Hematopoietic multipotent progenitor cell treated with erythropoietin and hydrocortisone succinate and interleukin-3 and kit ligand, for 4 days (in vitro differentiated cells): ENCODE data around the gene CCDC192.
"Not testable (repeated sequence)": the region's sequence is repeated elsewhere in the genome, so short reads cannot be mapped to it uniquely, and the experiment has no call there.

Experiments
- DNase-seq: peaks from one replicate; pipeline ENCODE4 v3.0.0-alpha.2; 2015

CCDC192 gene

GRCh38 chr5:127702926-127703561 is at the start of gene CCDC192:
TSS of gene CCDC192 (plus strand) at chr5:127703391. CDS start at chr5:127703446, 55 bp downstream.
- no peak for DNase-seq

- no peak for DNase-seq
These were observed 46.4 kb upstream of the CCDC192 start for GRCh38 chr5:127656825-127657224.

GRCh38 chr5:127660047-127660733 is 43.0 kb upstream of the CCDC192 start:
- no peak for DNase-seq

- DNase-seq: no peak
These were observed 39.1 kb upstream of the CCDC192 start for GRCh38 chr5:127664093-127664492.

GRCh38 chr5:127665641-127666040 is 37.5 kb upstream of the CCDC192 start:
- no peak for DNase-seq

- no peak for DNase-seq
These were observed 37.0 kb upstream of the CCDC192 start for GRCh38 chr5:127666043-127666716.

GRCh38 chr5:127667926-127668325 is 35.3 kb upstream of the CCDC192 start:
- DNase-seq: no peak

- DNase-seq: no peak
These were observed 32.0 kb upstream of the CCDC192 start for GRCh38 chr5:127671218-127671617.

GRCh38 chr5:127673117-127673800 is 29.9 kb upstream of the CCDC192 start:
- no peak for DNase-seq

- DNase-seq: not testable (repeated sequence)
These were observed 26.2 kb upstream of the CCDC192 start for GRCh38 chr5:127676951-127677350.

GRCh38 chr5:127679691-127680330 is 23.4 kb upstream of the CCDC192 start:
- DNase-seq: not testable (repeated sequence)

GRCh38 chr5:127680595-127680994 is 22.6 kb upstream of the CCDC192 start:
- DNase-seq: no peak

GRCh38 chr5:127683008-127683407 is 20.2 kb upstream of the CCDC192 start:
- DNase-seq: no peak

GRCh38 chr5:127684726-127685467 is 18.3 kb upstream of the CCDC192 start:
- DNase-seq: no peak

GRCh38 chr5:127685662-127686061 is 17.5 kb upstream of the CCDC192 start:
- DNase-seq: no peak

GRCh38 chr5:127686424-127686823 is 16.8 kb upstream of the CCDC192 start:
- no peak for DNase-seq

- no peak for DNase-seq
These were observed 8.5 kb upstream of the CCDC192 start for GRCh38 chr5:127694518-127695171.

- DNase-seq: no peak
These were observed 7.8 kb upstream of the CCDC192 start for GRCh38 chr5:127695346-127695745.

- no peak for DNase-seq
These were observed 6.5 kb upstream of the CCDC192 start for GRCh38 chr5:127696683-127697082.

- no peak for DNase-seq
These were observed 5.1 kb upstream of the CCDC192 start for GRCh38 chr5:127697894-127698600.

GRCh38 chr5:127699416-127699815 is 3.8 kb upstream of the CCDC192 start:
- DNase-seq: no peak
